HG02623 (cell line): ENCODE results near the gene FIS1.
"Not testable (repeated sequence)": the region's sequence is repeated elsewhere in the genome, so short reads cannot be mapped to it uniquely, and the experiment has no call there.

Source experiments
- ATAC-seq: cut with Tn5 transposase; IDR thresholded peaks from one replicate; pipeline ENCODE4 v1.9.1; 2021; ENCODE audit warnings: moderate library complexity; ENCODE audit not compliant: unreplicated experiment

Gene FIS1

DNA sequence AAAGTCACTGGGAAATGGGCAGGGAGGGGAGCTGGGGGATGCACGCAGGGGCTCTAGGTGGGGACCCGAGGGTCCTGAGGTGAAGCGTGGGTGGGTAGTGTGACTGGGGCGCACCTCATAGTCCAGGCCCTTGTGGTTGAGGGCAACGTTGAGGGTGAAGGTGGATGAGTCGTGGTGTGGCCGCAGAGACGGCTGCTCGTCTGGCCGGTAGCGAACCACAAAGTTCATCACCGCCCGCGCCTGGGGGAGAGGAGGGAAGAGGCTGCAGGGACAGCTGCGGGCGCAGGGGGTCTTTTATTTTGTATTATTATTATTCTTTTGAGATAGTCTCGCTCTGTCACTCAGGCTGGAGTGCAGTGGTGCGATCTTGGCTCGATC, 38.2 kb downstream of the FIS1 start:
- no peak for ATAC-seq

DNA sequence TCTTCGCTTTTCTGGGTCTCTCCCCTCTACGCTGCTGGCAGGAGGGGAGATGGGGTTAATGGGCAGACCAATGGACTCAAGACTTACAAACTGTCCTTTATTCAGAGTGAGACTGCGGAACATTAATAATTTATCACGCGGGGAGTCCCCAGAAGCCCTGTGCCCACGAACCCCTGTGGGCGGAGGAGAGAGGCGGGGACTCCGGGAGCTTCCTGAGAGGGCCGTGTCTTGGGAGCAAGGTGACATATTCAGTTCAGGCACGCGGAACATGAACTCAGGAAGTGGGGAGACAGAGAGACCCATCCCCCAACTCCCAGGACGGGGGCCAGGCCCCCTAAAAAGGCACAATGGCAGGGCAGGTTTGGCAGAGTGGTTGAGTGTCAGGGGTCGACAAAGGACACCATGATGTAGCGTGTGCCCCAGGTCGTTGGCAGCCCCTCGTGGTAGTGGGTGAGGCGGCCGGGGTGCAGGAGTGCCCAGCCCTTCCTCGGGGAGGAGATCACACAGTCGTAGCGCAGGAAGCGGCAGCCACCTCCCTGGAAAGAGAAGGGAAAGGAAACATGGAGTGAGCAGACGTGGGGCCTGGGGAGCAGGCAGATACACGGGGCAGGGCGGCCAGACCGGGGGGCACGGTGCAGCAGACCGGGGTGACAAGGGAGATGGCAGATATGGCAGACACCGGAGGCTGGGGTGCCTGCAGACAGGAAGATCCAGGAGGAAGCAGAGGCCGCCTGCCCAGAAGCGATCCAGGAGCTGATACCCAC, 38.8 kb downstream of the FIS1 start:
- no peak for ATAC-seq

DNA sequence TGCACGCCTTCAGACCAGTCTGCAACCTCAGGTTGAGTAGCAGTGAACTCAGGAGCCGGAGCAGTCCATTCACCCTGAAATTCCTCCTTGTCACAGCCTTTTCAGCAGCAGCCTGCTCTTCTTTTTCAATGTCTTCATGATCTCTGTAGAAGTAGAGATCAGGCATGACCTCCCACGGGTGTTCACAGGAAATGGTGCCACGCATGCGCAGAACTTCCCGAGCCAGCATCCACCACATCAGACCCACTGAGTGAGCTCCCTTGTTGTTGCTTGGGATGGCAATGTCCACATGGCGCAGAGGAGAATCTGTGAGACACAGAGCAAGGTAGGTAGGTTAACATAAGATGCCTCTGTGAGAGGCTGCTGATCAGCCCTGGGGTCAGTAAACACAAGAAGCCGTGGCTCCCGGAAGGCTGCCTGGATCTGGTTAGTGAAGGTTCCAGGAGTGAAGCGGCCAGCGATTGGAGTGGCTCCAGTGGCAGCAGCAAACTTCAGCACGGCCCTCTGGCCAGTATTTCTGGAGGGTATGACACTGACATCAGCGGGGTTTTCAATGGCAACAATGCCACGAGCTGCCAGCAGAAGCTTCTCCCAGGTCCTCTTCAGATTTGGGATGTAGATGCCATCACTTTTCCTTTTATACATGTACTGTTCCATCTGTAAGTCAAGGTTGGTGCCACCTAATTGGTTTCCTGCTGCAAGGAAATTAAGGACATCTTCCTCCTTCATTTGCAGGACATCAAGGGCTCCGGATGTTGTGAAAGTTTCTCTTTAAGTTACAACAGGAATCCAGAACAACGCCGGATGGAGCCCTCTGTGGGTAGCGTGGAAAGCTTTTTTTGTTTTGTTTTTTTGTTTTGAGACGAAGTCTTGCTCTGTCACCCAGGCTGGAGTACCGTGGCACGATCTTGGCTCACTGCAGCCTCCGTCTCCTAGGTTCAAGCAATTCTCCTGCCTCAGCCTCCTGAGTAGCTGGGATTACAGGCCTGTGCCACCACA, 40.8 kb downstream of the FIS1 start:
- ATAC-seq = not testable (repeated sequence)

DNA sequence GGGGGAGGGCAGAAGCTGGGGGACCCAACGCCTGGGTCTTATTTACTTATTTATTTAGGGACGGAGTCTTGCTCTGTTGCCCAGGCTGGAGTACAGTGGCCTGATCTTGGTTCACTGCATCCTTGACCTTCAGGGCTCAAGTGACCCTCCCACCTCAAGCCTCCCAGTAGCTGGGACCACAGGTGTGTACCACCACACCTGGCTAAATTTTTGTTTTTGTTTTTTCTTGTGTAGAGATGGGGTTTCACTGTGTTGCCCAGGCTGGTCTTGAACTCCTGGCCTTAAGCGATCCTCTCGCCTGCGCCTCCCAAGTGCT, 42.3 kb downstream of the FIS1 start:
- no peak for ATAC-seq

DNA sequence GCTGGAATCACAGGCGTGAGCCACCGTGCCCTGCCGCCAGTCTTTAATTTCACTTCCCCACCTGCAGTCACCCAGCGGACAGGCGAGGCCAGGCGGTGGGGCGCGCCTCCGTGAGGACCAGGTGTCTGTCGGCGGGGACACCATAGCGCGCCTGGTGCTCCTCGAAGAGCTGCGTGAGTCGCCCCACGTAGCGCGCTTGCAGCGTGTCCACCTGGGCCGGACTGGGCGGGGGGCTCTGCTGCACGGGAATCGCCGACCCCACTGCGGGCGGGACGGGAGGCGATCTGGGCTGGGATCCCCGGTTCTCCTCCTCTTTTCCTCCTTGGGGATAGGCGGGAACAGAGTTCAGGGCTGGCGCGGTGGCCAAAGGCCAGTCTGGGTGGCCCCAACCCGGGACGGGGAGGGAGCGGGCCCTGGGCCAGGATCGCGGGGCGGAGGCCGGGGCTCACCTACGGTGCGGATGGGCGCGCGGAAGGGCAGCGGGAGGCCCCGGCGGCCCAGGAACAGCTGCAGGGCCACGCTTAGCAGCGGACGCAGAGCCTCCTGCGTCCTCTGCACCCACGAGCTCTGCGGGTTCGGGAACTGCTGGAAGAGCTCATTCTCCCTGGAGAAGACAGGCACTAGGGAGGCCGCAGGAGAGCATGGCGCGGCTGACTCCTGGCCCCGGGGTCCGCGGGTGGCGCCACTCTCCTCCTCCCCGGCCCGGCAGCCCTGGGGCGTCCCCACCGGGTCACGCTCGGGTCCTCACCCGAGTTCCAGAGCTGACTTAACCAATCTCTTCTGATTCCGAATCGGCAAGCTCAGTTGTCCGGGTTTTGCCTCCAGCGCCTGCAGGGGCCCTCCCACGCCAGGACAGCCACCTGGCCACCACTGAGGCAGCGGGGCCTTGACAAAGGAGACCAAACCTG, 42.9 kb downstream of the FIS1 start:
- ATAC-seq = no peak

DNA sequence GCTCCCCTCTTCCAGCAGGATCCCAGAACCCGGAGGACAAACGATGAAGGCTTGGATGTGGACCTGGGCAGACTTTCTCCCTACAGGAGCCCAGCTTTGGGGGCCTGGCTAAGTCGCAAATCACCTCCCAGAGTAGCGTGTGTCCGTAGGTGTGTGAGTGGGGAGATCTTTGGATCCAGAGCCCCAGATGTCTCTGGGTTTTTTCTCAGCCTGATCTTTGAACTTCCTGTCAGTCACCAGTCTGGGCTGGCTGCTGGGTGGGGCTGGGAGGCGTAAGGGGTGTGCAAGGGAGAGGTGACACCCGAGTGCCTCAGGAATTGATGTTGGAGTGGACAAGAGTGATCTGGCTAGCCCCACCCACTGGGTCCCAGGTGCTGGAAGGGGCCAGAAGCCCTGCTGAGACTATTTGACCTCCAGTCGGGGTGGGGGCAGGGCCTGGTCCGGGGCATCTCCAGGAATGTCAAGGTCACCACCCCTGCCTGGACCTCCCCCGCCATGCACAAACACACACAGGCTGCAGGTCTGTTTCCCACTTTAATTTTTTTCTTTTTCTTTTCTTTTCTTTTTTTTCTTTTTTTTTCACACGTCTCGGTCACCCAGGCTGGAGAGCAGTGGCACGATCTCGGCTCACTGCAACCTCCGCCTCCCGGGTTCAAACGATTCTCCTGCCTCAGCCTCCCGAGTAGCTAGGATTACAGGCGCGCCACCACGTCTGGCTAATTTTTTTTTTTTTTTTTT, 43.9 kb downstream of the FIS1 start, which contains the start of gene MOGAT3:
TSS of gene MOGAT3 (minus strand) at position 175 of the 738 bp plus-strand sequence. CDS start 182 bp downstream, outside the sequence.
- no peak for ATAC-seq

DNA sequence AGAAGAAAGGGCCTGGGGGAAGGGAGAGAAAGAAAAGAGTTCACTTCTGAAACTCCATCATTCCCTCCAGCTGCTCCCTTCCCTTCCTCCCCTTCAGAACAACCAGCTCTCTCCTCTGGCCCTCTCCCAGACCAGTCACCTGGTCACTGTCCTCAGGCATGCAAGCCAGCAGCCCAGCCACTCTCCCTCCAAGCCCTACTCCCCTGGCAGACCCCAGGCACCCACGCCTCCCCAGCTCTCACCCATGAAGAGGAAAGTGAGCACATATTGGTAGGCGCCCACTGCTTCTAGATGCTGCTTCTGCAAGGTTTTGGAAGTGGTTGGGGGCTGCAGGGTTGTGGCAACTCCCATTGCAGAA, 44.4 kb downstream of the FIS1 start:
- ATAC-seq = no peak

DNA sequence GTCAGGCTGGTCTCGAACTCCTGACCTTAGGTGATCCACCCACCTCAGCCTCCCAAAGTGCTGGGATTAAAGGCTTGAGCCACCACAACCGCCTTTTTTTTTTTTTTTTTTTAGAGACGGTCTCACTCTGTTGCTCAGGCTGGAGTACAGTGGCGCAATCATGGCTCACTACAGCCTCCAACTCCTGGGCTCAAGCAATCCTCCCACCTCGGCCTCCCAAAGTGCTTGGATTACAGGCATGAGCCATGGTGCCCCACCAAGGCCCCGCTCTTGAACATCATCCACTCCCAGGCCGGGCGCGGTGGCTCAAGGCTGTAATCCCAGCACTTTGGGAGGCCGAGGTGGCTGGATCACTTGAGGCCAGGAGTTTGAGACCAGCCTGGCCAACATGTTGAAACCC, 45.4 kb downstream of the FIS1 start:
- not testable (repeated sequence) for ATAC-seq

DNA sequence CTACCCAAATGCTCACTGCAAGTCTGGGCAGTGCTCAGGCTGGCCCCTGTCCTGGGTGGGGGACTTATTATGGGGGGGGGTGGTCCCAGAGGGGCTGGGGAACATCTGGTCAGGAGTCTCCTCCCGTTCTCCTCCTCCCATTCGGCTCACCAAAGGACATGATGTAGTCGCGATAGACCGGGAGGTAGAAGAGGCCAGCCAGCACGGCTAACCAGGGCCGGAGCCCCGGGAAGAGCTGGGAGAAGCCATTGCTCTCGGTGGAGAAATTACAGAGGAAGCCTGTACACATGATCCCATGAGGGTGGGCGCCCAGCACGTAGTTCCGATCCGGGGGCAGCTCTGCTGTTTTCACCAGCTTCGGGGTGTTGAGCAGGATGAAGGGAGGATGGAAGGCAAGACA, 46.4 kb downstream of the FIS1 start:
- ATAC-seq = no peak

DNA sequence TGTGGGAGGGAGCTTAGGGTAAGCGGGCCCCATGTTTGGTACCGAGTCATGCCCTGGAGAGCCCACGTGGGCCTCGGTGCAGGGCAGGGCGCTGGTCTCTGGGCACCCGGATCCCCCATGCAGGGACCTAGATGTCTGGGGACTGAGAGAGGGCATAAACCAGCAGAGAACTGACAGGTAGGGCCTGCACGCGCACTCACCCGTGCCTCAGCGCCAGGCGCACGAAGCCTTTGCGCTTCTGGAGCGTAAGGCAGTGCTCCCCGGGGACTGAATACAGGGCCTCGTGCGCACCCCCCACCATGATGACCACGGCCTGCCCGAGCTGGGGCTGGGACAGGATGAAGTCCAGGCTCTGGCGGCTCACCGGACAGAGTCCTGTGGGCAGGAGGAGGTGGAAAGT, 46.9 kb downstream of the FIS1 start:
- ATAC-seq = no peak

DNA sequence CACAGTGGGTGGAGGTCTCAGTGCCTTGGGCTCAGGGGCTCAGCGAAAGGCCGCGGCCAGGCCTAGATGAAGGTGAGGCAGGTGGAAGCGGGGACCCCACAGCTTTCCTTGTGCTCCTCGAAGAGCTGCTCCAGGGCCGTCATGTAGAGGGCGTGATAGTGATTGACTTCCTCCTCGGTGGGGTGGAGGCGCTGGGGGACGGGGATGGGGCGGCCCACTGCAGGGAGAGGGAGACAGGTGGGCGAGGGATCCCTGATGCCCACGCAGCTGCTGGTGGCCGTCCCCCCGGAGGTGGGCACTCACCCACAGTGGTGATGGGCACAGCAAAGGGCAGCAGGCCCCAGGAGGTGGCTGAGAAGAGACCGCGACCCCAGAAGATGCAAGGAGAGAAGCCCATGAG, 49.0 kb downstream of the FIS1 start:
- no peak for ATAC-seq
